Measurements from ENCODE around the gene BCL11B.

- no peak for TF ChIP-seq POLR2A (IDR thresholded peaks at IDR 0.05)
- no peak for TF ChIP-seq EP300 (IDR thresholded peaks at IDR 0.05)
- TF ChIP-seq CTCF (IDR thresholded peaks at IDR 0.05), result no peak
These were observed 5.5 kb upstream of the BCL11B start for GRCh38 chr14:99277530-99277929.

Data from tibial nerve (tissue), 4 donors.